ENCODE data around the gene MED13L.

DNA sequence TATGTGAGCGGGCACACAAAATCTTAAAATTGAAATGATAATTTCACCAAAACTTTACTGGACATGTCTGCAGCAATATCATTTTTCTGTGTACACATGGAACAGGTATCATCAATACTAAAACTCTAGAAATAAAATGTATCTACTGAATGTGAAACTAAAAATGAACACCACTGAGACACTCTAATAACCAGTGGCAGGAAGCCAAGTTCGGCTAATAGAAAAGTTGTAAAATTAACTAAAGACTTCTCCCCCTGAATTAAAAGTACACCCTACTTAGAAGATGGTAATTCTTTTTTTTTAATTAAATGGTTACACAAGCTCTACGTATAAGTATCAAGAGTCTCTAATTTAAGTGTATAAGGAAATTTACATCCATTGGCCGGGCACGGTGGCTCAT is 227.2 kb downstream of the MED13L start:
- TF ChIP-seq, protein P1, sequence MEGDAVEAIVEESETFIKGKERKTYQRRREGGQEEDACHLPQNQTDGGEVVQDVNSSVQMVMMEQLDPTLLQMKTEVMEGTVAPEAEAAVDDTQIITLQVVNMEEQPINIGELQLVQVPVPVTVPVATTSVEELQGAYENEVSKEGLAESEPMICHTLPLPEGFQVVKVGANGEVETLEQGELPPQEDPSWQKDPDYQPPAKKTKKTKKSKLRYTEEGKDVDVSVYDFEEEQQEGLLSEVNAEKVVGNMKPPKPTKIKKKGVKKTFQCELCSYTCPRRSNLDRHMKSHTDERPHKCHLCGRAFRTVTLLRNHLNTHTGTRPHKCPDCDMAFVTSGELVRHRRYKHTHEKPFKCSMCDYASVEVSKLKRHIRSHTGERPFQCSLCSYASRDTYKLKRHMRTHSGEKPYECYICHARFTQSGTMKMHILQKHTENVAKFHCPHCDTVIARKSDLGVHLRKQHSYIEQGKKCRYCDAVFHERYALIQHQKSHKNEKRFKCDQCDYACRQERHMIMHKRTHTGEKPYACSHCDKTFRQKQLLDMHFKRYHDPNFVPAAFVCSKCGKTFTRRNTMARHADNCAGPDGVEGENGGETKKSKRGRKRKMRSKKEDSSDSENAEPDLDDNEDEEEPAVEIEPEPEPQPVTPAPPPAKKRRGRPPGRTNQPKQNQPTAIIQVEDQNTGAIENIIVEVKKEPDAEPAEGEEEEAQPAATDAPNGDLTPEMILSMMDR (conservative IDR thresholded peaks at IDR 0.05 in 1 of 2, IDR thresholded peaks at IDR 0.05 in 1 of 2; ENCODE audit: extremely low read depth in 1 of 2, insufficient read depth in 1 of 2, low read depth in 1 of 2, low read length in 2 of 2): no peak
- no peak for TF ChIP-seq EZH2 (IDR thresholded peaks at IDR 0.05; ENCODE audit: borderline replicate concordance, low read length)
